ENCODE measurements around the gene ARHGAP10.

ARHGAP10 gene

GRCh38 chr4:147714575-147715401 lies 17.1 kb upstream of the ARHGAP10 start:
- H4K20me1 ChIP-seq (ENCODE audit: insufficient read depth), result no peaks in the 10 kb centered on the region
- no peak overlapping the region for H3K4me2 ChIP-seq
- peaks cover 18% of the 10 kb centered on the region for H3K4me1 ChIP-seq (ENCODE audit: low read depth, poor library complexity, severe bottlenecking)
- no peak overlapping the region for H2AFZ ChIP-seq (ENCODE audit: low read depth)
- no peak overlapping the region for H3K4me3 ChIP-seq (IDR thresholded peaks at IDR 0.05; ENCODE audit: insufficient read depth, low read depth, low read length)
- no peaks in the 10 kb centered on the region for H3K36me3 ChIP-seq (ENCODE audit: insufficient read depth)
- H3K79me2 ChIP-seq (ENCODE audit: insufficient read depth, low read depth), result no peaks in the 10 kb centered on the region
- H3K9ac ChIP-seq, result no peak overlapping the region
- no peaks in the 10 kb centered on the region for H3K27me3 ChIP-seq (ENCODE audit: insufficient read depth, low read depth)
- no peak overlapping the region for H3K27ac ChIP-seq
- TF ChIP-seq CTCF (conservative IDR thresholded peaks at IDR 0.05; ENCODE audit: low read depth, low read length), result no peak

- TF ChIP-seq CTCF (conservative IDR thresholded peaks at IDR 0.05; ENCODE audit: low read depth, low read length), result no peak
- Histone ChIP-seq H3K4me2 (peak overlapping the region; percentile 5; the same call in 1 of the 2 replicates), H3K27me3 (ENCODE audit: insufficient read depth, low read depth) (no peaks in the 10 kb centered on the region), H4K20me1 (ENCODE audit: insufficient read depth) (no peaks in the 10 kb centered on the region), H3K27ac (no peak overlapping the region), H3K36me3 (ENCODE audit: insufficient read depth) (no peaks in the 10 kb centered on the region), H3K79me2 (ENCODE audit: insufficient read depth, low read depth) (no peaks in the 10 kb centered on the region), H3K4me1 (ENCODE audit: low read depth, poor library complexity, severe bottlenecking) (peaks cover 18% of the 10 kb centered on the region), H3K9ac (no peak overlapping the region), H3K4me3 (IDR thresholded peaks at IDR 0.05; ENCODE audit: insufficient read depth, low read depth, low read length) (no peak overlapping the region), H2AFZ (ENCODE audit: low read depth) (no peak overlapping the region)
Measured at GRCh38 chr4:147717878-147718277, 14.0 kb upstream of the ARHGAP10 start.

- Histone ChIP-seq H3K4me3 (IDR thresholded peaks at IDR 0.05; ENCODE audit: insufficient read depth, low read depth, low read length) (no peak overlapping the region), H3K4me2 (no peak overlapping the region), H3K9ac (no peak overlapping the region), H3K79me2 (ENCODE audit: insufficient read depth, low read depth) (no peaks in the 10 kb centered on the region), H3K4me1 (ENCODE audit: low read depth, poor library complexity, severe bottlenecking) (peaks cover 27% of the 10 kb centered on the region), H3K36me3 (ENCODE audit: insufficient read depth) (no peaks in the 10 kb centered on the region), H3K27ac (no peak overlapping the region), H2AFZ (ENCODE audit: low read depth) (no peak overlapping the region), H3K27me3 (ENCODE audit: insufficient read depth, low read depth) (no peaks in the 10 kb centered on the region), H4K20me1 (ENCODE audit: insufficient read depth) (no peaks in the 10 kb centered on the region)
- no peak for TF ChIP-seq CTCF (conservative IDR thresholded peaks at IDR 0.05; ENCODE audit: low read depth, low read length)
Measured at GRCh38 chr4:147723326-147723725, 8.6 kb upstream of the ARHGAP10 start.

- Histone ChIP-seq H3K4me2 (0 out of 2 replicates have a peak overlapping the region, but pooled peaks have one; percentile 17), H3K27ac (no peak overlapping the region), H3K79me2 (ENCODE audit: insufficient read depth, low read depth) (no peaks in the 10 kb centered on the region), H3K9ac (no peak overlapping the region), H3K36me3 (ENCODE audit: insufficient read depth) (no peaks in the 10 kb centered on the region), H3K4me3 (IDR thresholded peaks at IDR 0.05; ENCODE audit: insufficient read depth, low read depth, low read length) (no peak overlapping the region), H4K20me1 (ENCODE audit: insufficient read depth) (no peaks in the 10 kb centered on the region), H2AFZ (ENCODE audit: low read depth) (no peak overlapping the region), H3K27me3 (ENCODE audit: insufficient read depth, low read depth) (no peaks in the 10 kb centered on the region), H3K4me1 (ENCODE audit: low read depth, poor library complexity, severe bottlenecking) (peaks cover 35% of the 10 kb centered on the region)
- TF ChIP-seq CTCF (conservative IDR thresholded peaks at IDR 0.05; ENCODE audit: low read depth, low read length), result no peak
Measured at GRCh38 chr4:147724468-147725201, 7.3 kb upstream of the ARHGAP10 start.

All from KMS-11 (cell line).